ENCODE data around the gene NR2C1. TPM values are rescaled to one million over a fixed set of nuclear protein-coding genes. Genes with fewer than 3 reads are reported as not detected.
A peak's percentile ranks its signal among the peaks of the same experiment; 100 is the strongest.

Gene NR2C1
- total and polyA plus RNA-seq, 9 of the 15 experiments (the other 6 are each of a cell fraction or from before 2014, with no cell fraction given): 8.5 to 42.4 (median 35.6) TPM

GRCh38 chr12:95072900-95073697 lies at the start of gene NR2C1 (continued):
- no peak for TF ChIP-seq RREB1 (CRISPR knock-in tag; IDR thresholded peaks at IDR 0.05)
- 0 out of 2 replicates have a peak, but pooled peaks have one; percentile 56 for TF ChIP-seq ETS1 (conservative IDR thresholded peaks at IDR 0.05; ENCODE audit: control insufficient read depth, low read depth, low read length)
- no peak for TF ChIP-seq RBM39 (optimal IDR thresholded peaks at IDR 0.05; ENCODE audit: low read depth, low read length)
- TF ChIP-seq, protein P1, sequence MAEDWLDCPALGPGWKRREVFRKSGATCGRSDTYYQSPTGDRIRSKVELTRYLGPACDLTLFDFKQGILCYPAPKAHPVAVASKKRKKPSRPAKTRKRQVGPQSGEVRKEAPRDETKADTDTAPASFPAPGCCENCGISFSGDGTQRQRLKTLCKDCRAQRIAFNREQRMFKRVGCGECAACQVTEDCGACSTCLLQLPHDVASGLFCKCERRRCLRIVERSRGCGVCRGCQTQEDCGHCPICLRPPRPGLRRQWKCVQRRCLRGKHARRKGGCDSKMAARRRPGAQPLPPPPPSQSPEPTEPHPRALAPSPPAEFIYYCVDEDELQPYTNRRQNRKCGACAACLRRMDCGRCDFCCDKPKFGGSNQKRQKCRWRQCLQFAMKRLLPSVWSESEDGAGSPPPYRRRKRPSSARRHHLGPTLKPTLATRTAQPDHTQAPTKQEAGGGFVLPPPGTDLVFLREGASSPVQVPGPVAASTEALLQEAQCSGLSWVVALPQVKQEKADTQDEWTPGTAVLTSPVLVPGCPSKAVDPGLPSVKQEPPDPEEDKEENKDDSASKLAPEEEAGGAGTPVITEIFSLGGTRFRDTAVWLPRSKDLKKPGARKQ (CRISPR knock-in tag; IDR thresholded peaks at IDR 0.05): no peak
- TF ChIP-seq PRMT5 (CRISPR knock-in tag; IDR thresholded peaks at IDR 0.05): no peak
- TF ChIP-seq, protein P2, sequence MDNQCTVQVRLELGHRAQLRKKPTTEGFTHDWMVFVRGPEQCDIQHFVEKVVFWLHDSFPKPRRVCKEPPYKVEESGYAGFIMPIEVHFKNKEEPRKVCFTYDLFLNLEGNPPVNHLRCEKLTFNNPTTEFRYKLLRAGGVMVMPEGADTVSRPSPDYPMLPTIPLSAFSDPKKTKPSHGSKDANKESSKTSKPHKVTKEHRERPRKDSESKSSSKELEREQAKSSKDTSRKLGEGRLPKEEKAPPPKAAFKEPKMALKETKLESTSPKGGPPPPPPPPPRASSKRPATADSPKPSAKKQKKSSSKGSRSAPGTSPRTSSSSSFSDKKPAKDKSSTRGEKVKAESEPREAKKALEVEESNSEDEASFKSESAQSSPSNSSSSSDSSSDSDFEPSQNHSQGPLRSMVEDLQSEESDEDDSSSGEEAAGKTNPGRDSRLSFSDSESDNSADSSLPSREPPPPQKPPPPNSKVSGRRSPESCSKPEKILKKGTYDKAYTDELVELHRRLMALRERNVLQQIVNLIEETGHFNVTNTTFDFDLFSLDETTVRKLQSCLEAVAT (IDR thresholded peaks at IDR 0.05): 0 out of 4 replicates have a peak, but pooled peaks of 1 of the 2 experiments have one; percentile 31
- no peak for TF ChIP-seq ELF1 (tag; IDR thresholded peaks at IDR 0.05)
- TF ChIP-seq, protein P3, sequence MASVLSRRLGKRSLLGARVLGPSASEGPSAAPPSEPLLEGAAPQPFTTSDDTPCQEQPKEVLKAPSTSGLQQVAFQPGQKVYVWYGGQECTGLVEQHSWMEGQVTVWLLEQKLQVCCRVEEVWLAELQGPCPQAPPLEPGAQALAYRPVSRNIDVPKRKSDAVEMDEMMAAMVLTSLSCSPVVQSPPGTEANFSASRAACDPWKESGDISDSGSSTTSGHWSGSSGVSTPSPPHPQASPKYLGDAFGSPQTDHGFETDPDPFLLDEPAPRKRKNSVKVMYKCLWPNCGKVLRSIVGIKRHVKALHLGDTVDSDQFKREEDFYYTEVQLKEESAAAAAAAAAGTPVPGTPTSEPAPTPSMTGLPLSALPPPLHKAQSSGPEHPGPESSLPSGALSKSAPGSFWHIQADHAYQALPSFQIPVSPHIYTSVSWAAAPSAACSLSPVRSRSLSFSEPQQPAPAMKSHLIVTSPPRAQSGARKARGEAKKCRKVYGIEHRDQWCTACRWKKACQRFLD (CRISPR knock-in tag; IDR thresholded peaks at IDR 0.05): no peak; the same call in 1 of the 2 replicates
- TF ChIP-seq COPS2 (conservative IDR thresholded peaks at IDR 0.05): no peak
- no peak for TF ChIP-seq NFYB (IDR thresholded peaks at IDR 0.05; ENCODE audit: extremely low read depth, insufficient read length)
- TF ChIP-seq JUN (IDR thresholded peaks at IDR 0.05; ENCODE audit: borderline replicate concordance, low read depth, low read length): 0 out of 2 replicates have a peak, but pooled peaks have one; percentile 35
- TF ChIP-seq JUN (CRISPR knock-in tag; IDR thresholded peaks at IDR 0.05; ENCODE audit: borderline replicate concordance): no peak
- TF ChIP-seq ATF4 (CRISPR knock-in tag; IDR thresholded peaks at IDR 0.05): no peak
- TF ChIP-seq TARDBP (IDR thresholded peaks at IDR 0.05): no peak

Measured in K562 (cell line).